ENCODE results near the gene ATL3.
"Not testable (repeated sequence)": the region's sequence is repeated elsewhere in the genome, so short reads cannot be mapped to it uniquely, and the experiment has no call there.

ATL3 gene

DNA sequence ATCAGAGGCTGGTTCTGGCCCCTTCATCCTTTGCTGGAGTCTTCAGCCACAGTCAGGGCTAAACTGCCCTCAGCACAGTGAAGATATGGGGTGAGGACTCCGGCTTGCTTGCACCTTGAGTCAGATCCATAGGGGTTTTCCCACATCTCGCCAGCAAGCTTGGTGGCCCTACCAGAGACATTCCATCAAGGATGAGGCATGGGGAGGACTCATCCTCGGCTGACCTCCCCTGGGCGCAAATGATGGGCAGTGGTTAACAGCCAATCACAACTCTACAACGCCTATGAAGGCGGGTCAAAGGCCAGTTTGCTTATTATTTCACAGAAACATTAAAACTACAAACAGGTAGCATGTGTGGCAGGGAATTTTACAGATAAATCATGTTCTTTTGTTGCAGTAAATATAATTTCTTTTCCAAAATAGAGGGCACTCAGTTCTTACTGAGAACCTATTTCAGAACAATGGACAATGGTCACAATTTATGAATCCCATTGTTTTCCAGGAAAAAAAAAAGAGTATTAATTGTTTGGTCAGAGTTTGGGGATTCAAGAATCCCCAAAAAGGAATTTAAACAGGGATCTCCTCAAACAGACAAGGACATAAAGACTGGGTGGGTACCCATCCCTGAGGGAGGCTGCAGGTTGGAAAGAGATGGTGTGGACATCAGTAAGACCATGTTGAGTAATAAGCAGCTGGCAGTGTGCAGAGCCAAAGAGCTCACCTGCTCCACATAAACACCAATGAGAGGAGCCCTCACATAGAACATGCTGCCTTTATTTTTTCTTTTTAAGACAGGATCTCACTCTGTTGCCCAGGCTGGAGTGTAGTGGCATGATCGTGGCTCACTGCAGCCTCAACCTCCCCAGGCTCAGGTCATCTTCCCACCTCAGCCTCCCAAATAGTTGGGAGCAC lies 71.7 kb downstream of the ATL3 start:
- ATAC-seq (replicated peaks) (no peak), DNase-seq (no peak)
- H3K36me3 Mint-ChIP-seq: no peaks in the 10 kb centered on the region
- no peak overlapping the region for H3K27ac Mint-ChIP-seq
- H3K4me1 Mint-ChIP-seq: peaks cover 0 to under 1% of the 10 kb centered on the region in 2 donors
- peaks cover 0 to 4% of the 10 kb centered on the region in 2 donors for H3K27me3 Mint-ChIP-seq
- no peaks in the 10 kb centered on the region for H3K9me3 Mint-ChIP-seq
- H3K4me3 Mint-ChIP-seq: no peak overlapping the region

DNA sequence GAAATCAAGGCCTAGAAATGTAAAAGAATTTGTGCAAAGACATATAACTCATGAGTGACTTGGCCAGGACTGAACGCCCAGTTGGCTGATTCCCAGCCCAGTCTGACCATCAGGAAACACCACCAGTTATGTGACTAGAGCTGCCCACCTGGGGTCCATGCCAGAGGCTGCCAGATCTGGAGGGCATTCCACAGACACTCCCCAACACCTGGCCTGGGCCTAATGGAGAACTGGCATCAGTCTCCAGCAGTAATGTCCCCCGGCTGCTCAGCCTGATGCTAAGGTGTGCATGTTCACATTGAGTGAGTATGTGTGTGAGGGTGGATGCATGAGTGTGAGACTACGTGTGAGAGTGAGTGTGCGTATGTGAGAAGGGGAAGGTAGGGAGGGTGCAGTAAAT lies 72.6 kb downstream of the ATL3 start:
- ATAC-seq (replicated peaks) (no peak), DNase-seq (no peak)
- no peak overlapping the region for H3K27ac Mint-ChIP-seq
- peaks cover 0 to 7% of the 10 kb centered on the region in 2 donors for H3K27me3 Mint-ChIP-seq
- no peaks in the 10 kb centered on the region for H3K36me3 Mint-ChIP-seq
- H3K9me3 Mint-ChIP-seq: no peaks in the 10 kb centered on the region
- peaks cover 3 to 7% of the 10 kb centered on the region in 2 donors for H3K4me1 Mint-ChIP-seq
- H3K4me3 Mint-ChIP-seq: no peak overlapping the region

DNA sequence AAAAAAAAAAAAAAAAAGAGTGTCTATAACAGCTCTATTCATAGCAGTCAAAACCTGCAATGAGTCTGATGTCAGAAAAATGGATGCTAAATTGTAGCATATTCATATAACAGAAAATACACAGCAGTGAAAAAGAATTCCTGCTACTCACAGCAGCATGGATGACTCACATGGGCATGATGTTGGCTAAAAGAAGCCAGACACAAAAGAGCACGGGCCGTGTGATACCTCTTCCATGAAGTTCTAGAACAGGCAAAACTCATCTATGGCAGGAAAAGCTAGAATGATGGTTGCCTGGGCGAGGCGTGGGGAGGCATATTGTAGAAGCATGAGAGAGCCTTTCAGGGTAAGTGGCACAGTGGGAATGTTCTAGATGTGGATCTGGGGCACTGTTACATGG lies 75.9 kb downstream of the ATL3 start:
- peaks cover 5 to 7% of the 10 kb centered on the region in 2 donors for H3K4me1 Mint-ChIP-seq
- peaks cover 0 to 7% of the 10 kb centered on the region in 2 donors for H3K27me3 Mint-ChIP-seq
- no peak overlapping the region for H3K27ac Mint-ChIP-seq
- H3K9me3 Mint-ChIP-seq: no peaks in the 10 kb centered on the region
- no peak overlapping the region for H3K4me3 Mint-ChIP-seq
- H3K36me3 Mint-ChIP-seq: no peaks in the 10 kb centered on the region
- DNase-seq (no peak), ATAC-seq (replicated peaks) (no peak)

DNA sequence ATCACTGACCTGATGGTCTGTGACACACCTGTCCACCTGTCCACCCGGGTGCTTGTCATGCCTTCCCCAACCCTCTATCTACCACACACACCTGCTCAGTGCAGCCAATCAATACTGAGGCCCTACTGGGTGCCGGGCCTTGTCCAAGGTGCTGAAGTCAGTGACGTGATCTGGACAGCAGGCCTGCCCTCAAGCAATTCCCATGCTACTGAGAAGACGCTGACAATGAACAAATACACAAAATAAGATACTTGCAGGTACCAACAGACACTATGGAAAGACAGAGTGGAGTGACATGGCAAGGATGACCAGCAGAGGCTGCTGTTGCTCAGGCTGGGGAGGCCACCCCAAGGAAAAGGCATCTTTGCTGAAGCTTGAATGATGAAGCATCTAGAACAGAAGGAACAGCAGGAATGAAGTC lies 78.2 kb downstream of the ATL3 start:
- Mint-ChIP-seq H3K4me3 (no peak overlapping the region), H3K9me3 (no peaks in the 10 kb centered on the region), H3K36me3 (no peaks in the 10 kb centered on the region), H3K4me1 (peaks cover 5 to 7% of the 10 kb centered on the region in 2 donors), H3K27ac (no peak overlapping the region), H3K27me3 (peaks cover 0 to 7% of the 10 kb centered on the region in 2 donors)
- ATAC-seq (replicated peaks): peak; percentile 39 to 46
- DNase-seq: no peak

DNA sequence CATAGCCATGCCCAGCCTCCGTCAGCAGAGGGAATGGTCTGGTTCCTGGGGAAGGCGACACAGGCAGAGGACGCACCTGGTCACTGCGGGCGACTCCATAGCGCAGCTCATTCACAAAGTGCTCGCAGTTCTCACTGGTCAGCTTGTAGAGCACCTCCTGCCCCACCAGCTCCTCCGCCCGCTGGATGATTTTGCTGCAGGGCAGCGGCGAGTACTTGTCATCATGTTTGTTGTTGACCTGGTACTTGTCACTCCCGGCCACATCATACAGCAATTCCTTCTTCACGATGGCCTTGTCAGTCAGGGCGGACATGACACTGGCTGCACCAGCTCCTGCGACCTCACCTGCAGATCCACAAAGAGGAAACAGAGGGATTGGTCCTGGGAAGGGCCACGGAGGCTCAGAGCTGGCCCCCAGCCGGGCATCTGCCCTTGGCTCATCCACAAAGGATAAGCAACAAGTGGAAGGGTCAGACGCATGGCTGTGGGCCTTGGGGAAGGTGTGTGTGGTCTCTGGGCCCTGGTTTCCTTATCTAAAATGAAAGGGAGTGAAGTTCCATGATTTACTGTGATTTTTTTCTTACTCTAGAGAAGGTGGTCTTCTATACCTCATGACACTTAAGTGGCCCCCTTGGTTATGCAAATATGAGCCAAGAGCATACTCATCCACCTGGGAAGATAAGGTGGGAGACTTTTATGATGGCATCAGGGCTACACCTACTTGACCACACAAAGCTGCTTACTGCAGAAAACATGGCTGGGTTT lies 81.0 kb downstream of the ATL3 start:
- Mint-ChIP-seq H3K4me3 (no peak overlapping the region), H3K4me1 (peaks cover 5 to 7% of the 10 kb centered on the region in 2 donors), H3K9me3 (no peaks in the 10 kb centered on the region), H3K36me3 (no peaks in the 10 kb centered on the region), H3K27me3 (peaks cover 3 to 13% of the 10 kb centered on the region in 2 donors), H3K27ac (no peak overlapping the region)
- DNase-seq (no peak), ATAC-seq (replicated peaks) (no peak)

DNA sequence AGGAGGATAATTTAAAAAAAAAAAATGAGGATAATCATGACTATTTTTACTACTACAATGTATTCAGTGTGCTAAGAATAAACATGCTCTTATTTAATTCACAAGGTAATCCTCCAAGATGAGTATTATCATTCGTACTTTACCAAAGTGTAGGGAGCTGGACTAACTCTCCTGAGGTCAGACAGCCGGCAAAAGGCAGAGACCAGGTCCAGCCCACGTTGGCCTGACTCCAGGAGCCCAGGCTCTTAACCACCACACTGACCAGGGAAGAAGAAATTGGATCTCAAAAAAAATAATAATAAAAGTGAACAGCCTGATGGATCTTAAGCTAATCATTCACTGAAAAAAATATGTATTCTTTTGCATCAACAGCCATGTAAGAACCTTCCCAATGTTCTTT lies 82.2 kb downstream of the ATL3 start:
- Mint-ChIP-seq H3K4me3 (no peak overlapping the region), H3K4me1 (peaks cover 1 to 2% of the 10 kb centered on the region in 2 donors), H3K9me3 (no peaks in the 10 kb centered on the region), H3K36me3 (no peaks in the 10 kb centered on the region), H3K27me3 (peaks cover 3 to 6% of the 10 kb centered on the region in 2 donors), H3K27ac (no peak overlapping the region)
- ATAC-seq (replicated peaks) (no peak), DNase-seq (no peak)

DNA sequence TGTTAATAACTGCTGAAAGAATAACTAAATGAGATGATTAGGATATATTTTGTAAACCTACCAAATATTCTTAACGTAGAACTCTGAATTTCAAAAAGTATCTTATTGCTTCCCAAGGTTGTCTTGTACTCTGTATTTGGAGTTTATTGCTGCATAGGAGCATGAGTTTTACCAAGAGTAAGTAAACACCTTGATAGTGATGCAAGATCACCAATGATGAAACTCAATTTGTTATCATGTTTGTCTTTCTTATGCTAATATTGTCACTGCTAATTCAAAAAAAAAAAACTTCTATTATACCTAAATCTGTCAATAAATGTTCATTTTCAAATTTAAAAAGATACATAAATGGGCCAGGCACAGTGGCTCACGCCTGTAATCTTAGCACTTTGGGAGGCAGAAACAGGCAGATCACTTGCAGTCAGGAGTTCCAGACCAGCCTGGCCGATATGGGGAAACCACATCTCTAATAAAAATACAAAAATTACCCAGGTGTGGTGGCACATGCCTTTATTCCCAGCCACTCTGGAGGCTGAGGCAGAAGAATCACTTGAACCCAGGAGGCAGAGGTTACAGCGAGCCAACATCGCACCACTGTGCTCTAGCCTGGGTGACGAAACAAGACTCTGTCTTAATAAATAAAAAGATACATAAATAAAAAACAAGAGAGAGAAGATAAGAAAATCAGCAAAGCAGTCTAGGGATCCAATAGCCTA lies 84.6 kb downstream of the ATL3 start:
- Mint-ChIP-seq H3K27me3 (peaks cover 3 to 6% of the 10 kb centered on the region in 2 donors), H3K36me3 (peaks cover 0 to 7% of the 10 kb centered on the region in 2 donors), H3K4me1 (no peaks in the 10 kb centered on the region), H3K27ac (no peak overlapping the region), H3K4me3 (no peak overlapping the region), H3K9me3 (peaks cover 7% of the 10 kb centered on the region in 2 donors)
- no peak for ATAC-seq (replicated peaks)
- DNase-seq: no peak

DNA sequence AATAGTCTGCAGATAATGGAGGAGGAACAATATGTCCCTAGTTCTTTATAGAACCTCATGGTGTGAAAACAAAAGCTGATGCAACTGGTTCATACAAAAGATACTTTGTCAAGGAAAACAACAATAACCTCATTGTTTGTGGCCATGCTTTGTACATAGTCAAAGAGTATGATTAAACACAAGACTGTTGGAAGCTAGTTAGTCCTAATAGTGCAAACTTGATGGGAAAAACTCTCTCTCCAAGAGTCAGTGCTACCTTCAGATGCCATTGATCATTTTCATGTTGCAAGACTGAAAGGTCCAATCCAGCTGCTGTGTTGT lies 87.9 kb downstream of the ATL3 start:
- Mint-ChIP-seq H3K4me1 (no peaks in the 10 kb centered on the region), H3K4me3 (no peak overlapping the region), H3K9me3 (peaks cover 17 to 18% of the 10 kb centered on the region in 2 donors), H3K27ac (no peak overlapping the region), H3K36me3 (peaks cover 2 to 15% of the 10 kb centered on the region in 2 donors), H3K27me3 (peaks cover 3 to 6% of the 10 kb centered on the region in 2 donors)
- ATAC-seq (replicated peaks): no peak
- no peak for DNase-seq

DNA sequence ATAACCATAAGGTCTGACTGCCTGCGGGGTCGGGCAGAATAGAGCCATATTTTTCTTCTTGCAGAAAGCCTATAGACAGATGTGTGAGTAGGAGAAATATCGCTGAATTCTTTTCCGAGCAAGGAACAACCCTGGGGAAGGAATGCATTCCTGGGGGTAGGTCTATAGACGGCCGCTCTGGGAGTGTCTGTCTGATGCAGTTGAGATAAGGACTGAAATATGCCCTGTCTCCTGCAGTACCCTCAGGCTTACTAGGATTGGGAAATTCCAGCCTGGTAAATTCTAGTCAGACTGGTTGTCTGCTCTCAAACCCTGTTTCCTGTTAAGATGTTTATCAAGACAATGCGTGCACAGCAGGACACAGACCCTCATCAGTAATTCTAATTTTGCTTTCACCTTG lies 90.0 kb downstream of the ATL3 start:
- not testable (repeated sequence) for H3K4me3 Mint-ChIP-seq; H3K4me1 Mint-ChIP-seq; H3K27ac Mint-ChIP-seq; H3K27me3 Mint-ChIP-seq; DNase-seq; ATAC-seq (replicated peaks)
- peaks cover 2 to 18% of the 10 kb centered on the region in 2 donors for H3K36me3 Mint-ChIP-seq
- H3K9me3 Mint-ChIP-seq: peaks cover 17 to 20% of the 10 kb centered on the region in 2 donors

DNA sequence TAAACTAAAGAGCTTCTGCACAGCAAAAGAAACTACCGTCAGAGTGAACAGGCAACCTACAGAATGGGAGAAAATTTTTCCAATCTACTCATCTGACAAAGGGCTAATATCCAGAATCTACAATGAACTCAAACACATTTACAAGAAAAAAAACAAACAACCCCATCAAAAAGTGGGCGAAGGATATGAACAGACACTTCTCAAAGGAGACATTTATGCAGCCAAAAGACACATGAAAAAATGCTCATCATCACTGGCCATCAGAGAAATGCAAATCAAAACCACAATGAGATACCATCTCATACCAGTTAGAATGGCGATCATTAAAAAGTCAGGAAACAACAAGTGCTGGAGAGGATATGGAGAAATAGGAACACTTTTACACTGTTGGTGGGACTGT lies 92.3 kb downstream of the ATL3 start:
- H3K27ac Mint-ChIP-seq: not testable (repeated sequence)

DNA sequence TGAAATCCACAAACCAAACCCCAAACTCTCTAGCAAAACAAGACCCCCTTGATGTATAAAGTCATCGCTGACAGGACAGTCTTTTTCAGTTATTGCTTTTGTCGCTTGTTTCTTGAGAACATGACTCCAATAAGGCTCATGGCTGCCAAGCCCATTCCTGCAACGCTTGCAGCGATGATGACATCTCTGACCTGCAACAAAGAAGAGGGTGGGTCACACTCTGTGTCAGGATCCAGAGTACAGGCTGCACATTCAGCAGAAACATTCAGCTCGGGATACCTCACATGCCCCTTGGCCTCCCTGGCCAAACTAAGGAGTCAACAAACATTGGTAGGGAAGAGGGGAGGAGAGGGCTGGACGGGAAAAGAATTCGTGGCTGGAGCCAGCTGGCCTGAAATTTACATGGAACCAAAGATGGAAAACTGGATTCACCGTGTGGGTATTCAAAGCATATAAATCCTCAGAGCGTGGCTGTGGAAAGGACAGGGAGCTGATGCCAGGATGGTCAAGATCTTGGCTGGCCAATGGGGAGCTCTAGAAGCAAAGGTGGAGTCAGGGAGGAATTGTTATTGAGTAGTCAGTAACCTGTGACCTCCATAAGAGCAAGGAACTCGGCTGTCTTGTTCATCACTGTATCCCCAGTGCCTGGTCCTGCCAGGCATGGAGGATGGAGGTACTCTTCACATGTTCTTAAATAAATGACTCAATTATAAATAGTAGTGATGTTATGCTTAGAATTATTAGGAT lies 96.1 kb downstream of the ATL3 start:
- Mint-ChIP-seq H3K36me3 (peaks cover 2 to 9% of the 10 kb centered on the region in 2 donors), H3K4me3 (peak overlapping the region; percentile 65 to 72), H3K27me3 (no peaks in the 10 kb centered on the region), H3K27ac (peak overlapping the region; percentile 74), H3K9me3 (peaks cover 0 to 6% of the 10 kb centered on the region in 2 donors), H3K4me1 (peaks cover 30 to 36% of the 10 kb centered on the region in 2 donors)
- DNase-seq (no peak), ATAC-seq (replicated peaks) (no peak)

More for the DNA sequence above, 92.3 kb downstream of the ATL3 start:
- H3K27me3 Mint-ChIP-seq; DNase-seq; ATAC-seq (replicated peaks); H3K4me3 Mint-ChIP-seq: not testable (repeated sequence)
- peaks cover 2 to 18% of the 10 kb centered on the region in 2 donors for H3K36me3 Mint-ChIP-seq
- H3K4me1 Mint-ChIP-seq: peaks cover 11 to 12% of the 10 kb centered on the region in 2 donors
- H3K9me3 Mint-ChIP-seq: peaks cover 17 to 20% of the 10 kb centered on the region in 2 donors
